K562 (cell line): ENCODE data around the gene TPM4. TPM values are rescaled to one million over a fixed set of nuclear protein-coding genes. Genes with fewer than 3 reads are reported as not detected.
A peak's percentile ranks its signal among the peaks of the same experiment; 100 is the strongest.

Experiments used
- ATAC-seq: fragments of 200-7000 bp; cut with Tn5 transposase; 3 replicates; pipeline ENCODE4 v1.9.1; 2020; ENCODE audit warnings: moderate library complexity
- BruUV-seq: library from RNA; stranded (reverse); fragments of 400-500 nt; replicated peaks from 2 replicates; lab custom pipeline; 2021; lab: Mats Ljungman, UMichigan
- CTCF ChIA-PET: fragments of 300-600 bp; formaldehyde crosslinking; extraction: SDS; loops from one replicate; lab custom pipeline; 2021; ENCODE audit warnings: low intra/inter-chr PET ratio; lab: Yijun Ruan, JAX
- POLR2A ChIA-PET: fragments of 300-600, 350-650 bp; sonication (Branson Sonifier 250); formaldehyde crosslinking; extraction: SDS; loops from one replicate; lab custom pipeline; 2021; ENCODE audit warnings: antibody characterized with exemption, inconsistent platforms; lab: Yijun Ruan, JAX
- DNase-seq, 4 experiments: peaks; one replicate each; pipeline versions ENCODE4 v3.0.0 to v3.0.0-alpha.2; 2011 to 2018; ENCODE audit warnings: low spot score in 3 of 4, mixed read lengths in 3 of 4; ENCODE audit errors: extremely low read depth in 1 of 4
- FAIRE-seq: peaks from 2 replicates; lab custom pipeline; 2011; peaks lifted over from hg19 to GRCh38; lab: Jason Lieb, UNC
- H2AFZ ChIP-seq: 2 replicates; pipeline ENCODE4 v1.6.0; 2011; ENCODE audit warnings: low read depth, low read length, control low read depth, inconsistent platforms
- H3K27ac ChIP-seq: fragments of 200-600 bp; 3 replicates; pipeline ENCODE4 v1.8.0; 2011; ENCODE audit warnings: low read depth, mild to moderate bottlenecking, control low read depth, inconsistent platforms, low read length, moderate library complexity, mixed read lengths; ENCODE audit errors: extremely low read depth
- H3K27me3 ChIP-seq, 2 experiments: fragments of 300-600 bp in 1 of 2; 2 replicates in 1 of 2; 3 replicates in 1 of 2; pipeline versions ENCODE4 v1.6.0 to v1.8.0; 2011; ENCODE audit warnings: inconsistent platforms in 2 of 2, low read length in 2 of 2, mild to moderate bottlenecking in 1 of 2, mixed read lengths in 1 of 2, moderate library complexity in 1 of 2; ENCODE audit not compliant: control insufficient read depth in 2 of 2, insufficient read depth in 2 of 2
- H3K36me3 ChIP-seq: fragments of 300-600 bp; 3 replicates; pipeline ENCODE4 v1.8.0; 2011; ENCODE audit warnings: mild to moderate bottlenecking, low read length, inconsistent platforms; ENCODE audit not compliant: control insufficient read depth, insufficient read depth
- H3K4me1 ChIP-seq, 2 experiments: fragments of 200-600 bp in 1 of 2; replicated peaks in 1 of 2; 2 replicates in 1 of 2; 3 replicates in 1 of 2; pipeline versions ENCODE4 v1.5.1 to v1.8.0; 2011; ENCODE audit warnings: inconsistent platforms in 2 of 2, low read length in 2 of 2, mild to moderate bottlenecking in 1 of 2, mixed read lengths in 1 of 2, moderate library complexity in 1 of 2; ENCODE audit not compliant: control insufficient read depth in 2 of 2, insufficient read depth in 2 of 2
- H3K4me2 ChIP-seq: 2 replicates; pipeline ENCODE4 v1.6.1; 2011; ENCODE audit warnings: low read length, control low read depth, inconsistent platforms, mixed read lengths; ENCODE audit not compliant: insufficient read depth
- H3K4me3 ChIP-seq: fragments of 200-600 bp; sonication (generic), shearing (Covaris generic); 2 replicates; pipeline ENCODE4 v1.5.1; 2016; ENCODE audit warnings: control low read depth, inconsistent platforms
- H3K79me2 ChIP-seq: fragments of 200-600 bp; 3 replicates; pipeline ENCODE4 v1.8.0; 2011; ENCODE audit warnings: low read length, inconsistent platforms; ENCODE audit not compliant: control insufficient read depth, insufficient read depth
- H3K9ac ChIP-seq, 2 experiments: 2 replicates each; pipeline versions ENCODE4 v1.6.0 to v1.6.1; 2011; ENCODE audit warnings: low read depth in 2 of 2, low read length in 2 of 2, control low read depth in 1 of 2, inconsistent platforms in 1 of 2, mild to moderate bottlenecking in 1 of 2, mixed read lengths in 1 of 2; ENCODE audit not compliant: insufficient read depth in 1 of 2
- H3K9me1 ChIP-seq: one replicate; pipeline ENCODE4 v1.6.0; 2011; ENCODE audit warnings: inconsistent platforms, mild to moderate bottlenecking, low read length, moderate library complexity; ENCODE audit not compliant: control insufficient read depth, insufficient read depth
- H3K9me3 ChIP-seq: replicated peaks from 2 replicates; pipeline ENCODE4 v1.5.1; 2011; ENCODE audit warnings: low read depth, low read length, inconsistent platforms; ENCODE audit not compliant: control insufficient read depth, insufficient read depth
- H4K20me1 ChIP-seq: replicated peaks from 2 replicates; pipeline ENCODE4 v1.6.1; 2011; ENCODE audit warnings: low read length, inconsistent platforms, mixed read lengths; ENCODE audit not compliant: control insufficient read depth, insufficient read depth
- ATF7 ChIP-seq: fragments of 450-650 bp; IDR thresholded peaks from 2 replicates; pipeline ENCODE4 v1.7.1; 2014; ENCODE audit warnings: mild to moderate bottlenecking, moderate library complexity
- E2F5 ChIP-seq: sonication (generic); formaldehyde crosslinking; IDR thresholded peaks from 2 replicates; pipeline ENCODE4 v1.8.0; 2022; ENCODE audit warnings: mild to moderate bottlenecking, missing genetic modification reagents
- ELF4 ChIP-seq: fragments of 450-650 bp; formaldehyde crosslinking; IDR thresholded peaks from 2 replicates; pipeline ENCODE4 v1.4.0; 2022; ENCODE audit warnings: missing genetic modification characterization
- MTF1 ChIP-seq: fragments of 250-450 bp; sonication (Bioruptor Pico); IDR thresholded peaks from 2 replicates; pipeline ENCODE4 v1.9.0; 2021; ENCODE audit warnings: moderate library complexity, mild to moderate bottlenecking, inconsistent platforms, borderline replicate concordance
- MYNN ChIP-seq, 2 experiments: sonication (generic); formaldehyde crosslinking in 1 of 2; IDR thresholded peaks; 2 replicates each; pipeline versions ENCODE4 v1.5.0 to v1.6.1; 2016 to 2020; ENCODE audit warnings: antibody characterized with exemption in 1 of 2, missing genetic modification reagents in 1 of 2
- NFIC ChIP-seq: fragments of 450-650 bp; IDR thresholded peaks from 2 replicates; pipeline ENCODE4 v1.6.1; 2017; ENCODE audit warnings: mild to moderate bottlenecking, inconsistent platforms
- PTRF ChIP-seq: fragments of 450-650 bp; IDR thresholded peaks from 2 replicates; pipeline ENCODE4 v1.6.1; 2016; ENCODE audit warnings: mild to moderate bottlenecking, missing genetic modification characterization, missing compliant biosample characterization
- SIN3B ChIP-seq: fragments of 450-650 bp; IDR thresholded peaks from 2 replicates; pipeline ENCODE4 v1.6.1; 2017; ENCODE audit warnings: low read depth, mild to moderate bottlenecking, moderate library complexity
- SMAD1 ChIP-seq: fragments of 150-350 bp; IDR thresholded peaks from 2 replicates; pipeline ENCODE4 v1.6.1; 2014; ENCODE audit warnings: low read length, low read depth; ENCODE audit not compliant: partially characterized antibody
- SPI1 ChIP-seq: IDR thresholded peaks from 2 replicates; pipeline ENCODE4 v1.6.1; 2011; ENCODE audit warnings: low read depth, low read length, control low read depth, borderline replicate concordance
- YBX1 ChIP-seq: fragments of 450-650 bp; IDR thresholded peaks from 2 replicates; pipeline ENCODE4 v1.7.1; 2016; ENCODE audit warnings: mild to moderate bottlenecking
- ZNF184 ChIP-seq: sonication (generic); formaldehyde crosslinking; IDR thresholded peaks from 2 replicates; pipeline ENCODE4 v1.5.0; 2020; ENCODE audit warnings: missing genetic modification reagents
- ZNF740 ChIP-seq, 3 experiments: fragments of 200-800 bp in 1 of 3; sonication (Bioruptor generic) in 1 of 3; sonication (generic) in 1 of 3; formaldehyde crosslinking in 1 of 3; IDR thresholded peaks; 2 replicates each; pipeline versions ENCODE4 v1.6.1 to v1.8.0; 2016 to 2022; ENCODE audit warnings: mild to moderate bottlenecking in 2 of 3, missing compliant biosample characterization in 2 of 3, missing genetic modification characterization in 2 of 3, missing genetic modification reagents in 1 of 3
- WGBS: fragments of 100-300 bp; shearing (Covaris generic); methylation state at CpG from one replicate; pipeline ENCODE4 v1.1.6; 2016; ENCODE audit warnings: low coverage, mixed read lengths; ENCODE audit not compliant: insufficient coverage; ENCODE audit errors: missing lambda C conversion rate; 5-methylcytosine and 5-hydroxymethylcytosine counted together
- in situ Hi-C: fragments of 300-500 bp; cut with MboI; formaldehyde crosslinking; loops from 4 replicates; pipeline ENCODE4 v1.15.0; 2018; ENCODE audit warnings: inconsistent platforms, mixed read lengths
- intact Hi-C: fragments of 100-400 bp; cut with micrococcal nuclease; formaldehyde crosslinking; loops from 2 replicates; pipeline ENCODE4 v1.14.2; 2022
- polyA plus RNA-seq, 8 experiments: library from polyadenylated mRNA; depleted of rRNA in 4 of 8; stranded (reverse) in 5 of 8; unstranded in 3 of 8; fragments of >200 nt; fragmentation: Nextera tagmentation in 2 of 8; fragmentation: Illumina TruSeq in 1 of 8; extraction: Ambion mirVana in 2 of 8; extraction: Trizol in 1 of 8; gene quantifications; 2 replicates each; pipeline versions ENCODE4 v1.2.1 to v1.2.3, GENCODE V29; 2011 to 2014; ENCODE audit warnings: inconsistent platforms in 1 of 8, missing spikeins in 1 of 8
- total RNA-seq, 7 experiments: library from RNA; depleted of rRNA in 6 of 7; stranded (reverse); fragments of >200 nt in 6 of 7; fragmentation: Illumina TruSeq in 2 of 7; extraction: Trizol in 2 of 7; gene quantifications; 2 replicates each; pipeline versions ENCODE4 v1.2.1 to v1.2.3, GENCODE V29; 2011 to 2021; ENCODE audit warnings: low replicate concordance in 1 of 7

Gene TPM4
- total and polyA plus RNA-seq, 9 of the 15 experiments (the other 6 are each of a cell fraction or from before 2014, with no cell fraction given): 28.1 to 111 (median 77.4) TPM

GRCh38 chr19:16037424-16038195 is 38.7 kb upstream of the TPM4 start:
- 0% methylated on average over 15 of the region's 17 CpGs for WGBS
- Histone ChIP-seq H3K36me3 (no peaks in the 10 kb centered on the region), H4K20me1 (no peaks in the 10 kb centered on the region; the same call in 1 of the 2 replicates), H3K9me3 (no peaks in the 10 kb centered on the region), H3K27ac (no peak overlapping the region), H3K9ac (no peak overlapping the region), H2AFZ (no peak overlapping the region), H3K4me3 (no peak overlapping the region), H3K4me2 (no peak overlapping the region), H3K79me2 (no peaks in the 10 kb centered on the region), H3K9me1 (no peaks in the 10 kb centered on the region), H3K27me3 (peaks cover 6 to 46% of the 10 kb centered on the region in 2 experiments; a peak in 3 of 5 replicates), H3K4me1 (peaks cover 0 to 16% of the 10 kb centered on the region in 2 experiments; a peak in 3 of 5 replicates)
- ChIA-PET CTCF (no interaction called here), POLR2A (interaction anchor here (0.6 kb wide), 1 partner anchor 356 kb away, joined by 4 read pairs; no protein-coding TSS in a partner anchor)
- FAIRE-seq (no peak), DNase-seq (no peak), ATAC-seq (no peak)
- TF ChIP-seq NFIC (peak; percentile 63; the same call in 1 of the 2 replicates), MTF1 (CRISPR knock-in tag) (no peak)
- in situ Hi-C loops (no loop called here), intact Hi-C loops (no loop called here)
- BruUV-seq: no TSS peak

- Histone ChIP-seq H3K9me3 (no peaks in the 10 kb centered on the region), H4K20me1 (no peaks in the 10 kb centered on the region; the same call in 1 of the 2 replicates), H3K27me3 (peaks cover 6 to 46% of the 10 kb centered on the region in 2 experiments; a peak in 3 of 5 replicates), H3K4me2 (no peak overlapping the region), H3K9ac (no peak overlapping the region), H3K9me1 (no peaks in the 10 kb centered on the region), H3K36me3 (no peaks in the 10 kb centered on the region), H2AFZ (no peak overlapping the region), H3K4me1 (peaks cover 0 to 16% of the 10 kb centered on the region in 2 experiments; a peak in 3 of 5 replicates), H3K79me2 (no peaks in the 10 kb centered on the region), H3K4me3 (no peak overlapping the region), H3K27ac (no peak overlapping the region)
- WGBS: 0% methylated on average over 5 of the region's 5 CpGs
- FAIRE-seq (no peak), ATAC-seq (no peak), DNase-seq (no peak)
- in situ Hi-C loops (no loop called here), intact Hi-C loops (no loop called here)
- no TSS peak for BruUV-seq
- CTCF ChIA-PET: no interaction called here
- POLR2A ChIA-PET: interaction anchor here (0.6 kb wide), 1 partner anchor 377 kb away, joined by 3 read pairs; no protein-coding TSS in a partner anchor
- TF ChIP-seq ATF7 (no peak), MYNN (IDR thresholded peaks at IDR 0.05) (no peak), MYNN (CRISPR knock-in tag; IDR thresholded peaks at IDR 0.05) (no peak), YBX1 (no peak), PTRF (tag) (no peak), ELF4 (CRISPR knock-in tag) (no peak), SIN3B (no peak), SMAD1 (no peak), ZNF184 (CRISPR knock-in tag) (no peak), SPI1 (no peak), E2F5 (no peak), NFIC (no peak), ZNF740 (CRISPR knock-in tag; IDR thresholded peaks at IDR 0.05) (no peak), ZNF740 (tag; IDR thresholded peaks at IDR 0.05) (no peak)
Observed at GRCh38 chr19:16038196-16038695, 38.0 kb upstream of the TPM4 start.
